CD4-positive, alpha-beta T cell treated with Interleukin-2 at 100 ng/mL for 4 hours (primary cell): Measurements from ENCODE around the gene SLIT1.

Experiments used
- DNase-seq: peaks from one replicate; pipeline ENCODE4 v3.0.0-alpha.2; 2020; ENCODE audit warnings: low spot score

SLIT1 gene

GRCh38 chr10:97169911-97170693, 15.7 kb downstream of the SLIT1 start:
- DNase-seq = no peak

GRCh38 chr10:97169063-97169462, 16.7 kb downstream of the SLIT1 start:
- DNase-seq = no peak

GRCh38 chr10:97168645-97169044, 17.1 kb downstream of the SLIT1 start:
- no peak for DNase-seq

GRCh38 chr10:97165499-97165898, 20.3 kb downstream of the SLIT1 start:
- DNase-seq = no peak

GRCh38 chr10:97163781-97164501, 21.8 kb downstream of the SLIT1 start:
- no peak for DNase-seq

- DNase-seq = no peak
Observed at GRCh38 chr10:97163181-97163580, 22.6 kb downstream of the SLIT1 start.

- no peak for DNase-seq
Observed at GRCh38 chr10:97159646-97160305, 26.0 kb downstream of the SLIT1 start.

- DNase-seq = no peak
Observed at GRCh38 chr10:97157578-97158095, 28.1 kb downstream of the SLIT1 start.

GRCh38 chr10:97154781-97155180, 31.0 kb downstream of the SLIT1 start:
- DNase-seq = no peak

- no peak for DNase-seq
Observed at GRCh38 chr10:97154162-97154561, 31.6 kb downstream of the SLIT1 start.

GRCh38 chr10:97153270-97153850, 32.4 kb downstream of the SLIT1 start:
- DNase-seq = no peak

- no peak for DNase-seq
Observed at GRCh38 chr10:97151307-97151914, 34.3 kb downstream of the SLIT1 start.

- no peak for DNase-seq
Observed at GRCh38 chr10:97150616-97151015, 35.1 kb downstream of the SLIT1 start.

GRCh38 chr10:97150013-97150595, 35.7 kb downstream of the SLIT1 start:
- no peak for DNase-seq

GRCh38 chr10:97149079-97149531, 36.7 kb downstream of the SLIT1 start:
- no peak for DNase-seq

- DNase-seq = no peak
Observed at GRCh38 chr10:97144297-97144696, 41.5 kb downstream of the SLIT1 start.

GRCh38 chr10:97142834-97143233, 42.9 kb downstream of the SLIT1 start:
- DNase-seq = no peak

GRCh38 chr10:97140902-97141745, 44.6 kb downstream of the SLIT1 start:
- no peak for DNase-seq

- DNase-seq = no peak
Observed at GRCh38 chr10:97140049-97140846, 45.5 kb downstream of the SLIT1 start.

- no peak for DNase-seq
Observed at GRCh38 chr10:97139651-97140048, 46.1 kb downstream of the SLIT1 start.
